Activated CD8-positive, alpha-beta memory T cell treated with anti-CD3 and anti-CD28 coated beads for 1 hour (primary cell): ENCODE data around the gene TTC28.

Experiments used
- DNase-seq, 2 donors: peaks; one replicate each; pipeline ENCODE4 v3.0.0-alpha.2; 2020; ENCODE audit warnings: low read depth in 1 of 2; ENCODE audit errors: extremely low read depth in 1 of 2

TTC28 gene

GRCh38 chr22:28034145-28034759 is 645.4 kb downstream of the TTC28 start:
- no peak for DNase-seq

DNA sequence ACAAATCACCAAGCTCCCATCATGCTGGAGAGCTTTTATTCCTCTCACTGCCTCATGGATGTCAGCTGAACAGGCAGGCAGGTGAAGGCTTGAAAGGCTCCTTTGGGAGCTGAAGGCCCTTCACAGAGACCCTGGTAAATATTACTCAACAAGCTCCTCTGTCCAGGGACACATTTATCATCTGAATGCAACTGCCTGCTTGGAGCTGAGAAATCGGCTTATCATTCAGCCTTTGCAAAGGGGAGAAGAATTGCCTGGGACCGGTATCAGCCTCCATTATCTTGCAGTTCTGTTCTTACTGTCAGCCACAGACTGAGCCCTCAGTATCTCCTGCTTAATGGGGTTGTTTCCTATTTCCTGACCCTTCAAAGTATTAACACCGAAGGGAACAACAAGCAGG is 646.8 kb downstream of the TTC28 start:
- DNase-seq, result no peak

DNA sequence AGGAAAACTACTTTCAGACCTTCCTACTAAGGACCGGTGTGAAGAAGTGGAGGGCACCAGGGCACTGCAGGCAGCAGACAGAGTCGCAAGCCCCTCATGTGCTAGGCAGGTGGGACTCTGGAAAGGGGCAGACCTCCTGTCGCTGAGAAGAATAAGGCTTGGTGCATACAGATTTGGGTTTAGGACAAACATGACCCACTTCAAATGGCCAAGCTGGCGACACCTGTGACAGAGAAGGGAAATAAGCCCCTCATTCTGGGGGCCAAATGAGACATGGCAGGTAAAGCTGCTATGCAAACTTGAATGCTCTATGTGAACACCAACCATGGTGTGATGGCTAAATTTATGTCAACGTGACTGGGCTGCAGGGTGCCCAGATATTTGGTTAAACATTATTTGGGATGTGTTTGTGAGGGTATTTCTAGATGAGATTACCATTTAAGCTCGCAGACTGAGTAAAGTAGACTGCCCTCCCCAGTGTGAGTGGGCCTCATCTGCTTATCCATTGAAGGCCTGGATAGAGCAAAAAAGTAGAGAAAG is 648.2 kb downstream of the TTC28 start:
- DNase-seq, result no peak

DNA sequence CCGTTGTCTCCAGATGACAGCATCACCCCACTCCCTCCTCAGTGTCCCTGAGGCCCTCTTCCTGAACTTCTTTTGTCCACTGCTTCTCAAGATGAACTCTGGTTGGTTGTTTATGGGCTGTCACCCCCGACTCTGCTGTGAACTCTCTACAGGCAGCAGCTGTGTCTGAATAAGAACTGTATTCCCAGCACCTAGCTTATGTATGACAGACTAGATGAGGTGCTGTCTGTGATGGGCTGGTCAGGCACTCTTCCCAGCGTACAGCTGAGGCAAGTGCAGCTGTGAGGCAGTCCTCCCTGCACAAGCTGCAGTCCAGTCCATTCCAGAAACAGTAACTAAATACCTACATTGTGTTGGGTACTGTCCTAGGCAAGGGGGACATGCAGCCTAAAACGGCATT is 649.2 kb downstream of the TTC28 start:
- no peak for DNase-seq

DNA sequence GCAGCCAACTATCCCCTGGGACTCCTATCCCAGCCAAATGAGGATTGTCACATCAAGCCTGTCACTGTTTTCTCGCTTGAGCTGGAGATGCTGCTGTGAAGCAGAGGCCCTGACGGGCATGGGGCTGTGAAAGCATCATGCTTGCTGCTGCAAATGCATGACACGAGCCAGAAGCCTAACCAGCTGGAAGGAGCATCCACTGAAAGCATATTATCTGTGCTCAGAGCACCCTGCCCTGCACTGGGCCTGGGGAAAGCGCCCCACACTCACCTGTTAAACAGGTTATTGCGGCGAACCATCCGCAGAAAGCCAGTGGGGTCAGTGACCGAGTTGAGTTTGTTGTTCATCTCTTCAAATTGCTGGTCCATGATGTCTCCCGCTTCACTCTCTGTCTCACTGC is 649.7 kb downstream of the TTC28 start:
- no peak for DNase-seq

DNA sequence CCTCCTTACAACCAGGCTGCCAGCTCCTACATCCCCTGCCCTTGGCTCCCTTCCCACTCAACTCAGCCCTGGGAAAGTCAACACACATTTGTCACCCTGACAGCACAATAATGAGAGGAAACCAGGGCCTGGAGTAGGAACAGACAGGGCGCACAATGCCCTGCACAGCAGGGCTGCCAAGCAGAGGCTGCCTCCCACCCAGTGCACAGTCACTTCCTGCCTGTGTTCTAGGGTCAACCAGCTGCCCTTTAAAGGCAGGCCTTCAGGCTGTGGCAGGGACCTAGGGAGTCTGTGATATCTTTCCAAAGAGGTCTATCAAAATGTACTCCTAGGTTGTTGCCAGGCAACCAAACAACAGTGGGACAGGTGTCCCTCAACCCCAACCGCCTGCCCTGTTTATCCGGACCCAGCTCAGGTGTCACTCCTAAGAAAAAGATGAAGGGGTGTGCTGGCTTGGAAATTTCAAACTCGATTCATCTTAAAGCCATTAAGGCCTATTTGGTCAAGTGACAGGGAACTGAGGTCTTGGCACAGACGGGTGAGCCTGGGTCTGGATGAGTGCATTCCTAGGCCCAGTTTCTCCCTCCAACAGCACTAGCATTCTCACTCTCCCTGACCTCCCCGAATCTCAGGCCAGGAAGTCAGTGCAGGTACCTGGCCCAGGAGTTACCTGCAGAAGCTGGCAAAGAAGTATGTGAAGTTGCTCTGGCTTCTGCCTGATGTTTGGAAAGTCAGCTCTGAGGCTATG is 650.3 kb downstream of the TTC28 start:
- no peak for DNase-seq

GRCh38 chr22:28027453-28028448 is 651.9 kb downstream of the TTC28 start:
- no peak for DNase-seq

DNA sequence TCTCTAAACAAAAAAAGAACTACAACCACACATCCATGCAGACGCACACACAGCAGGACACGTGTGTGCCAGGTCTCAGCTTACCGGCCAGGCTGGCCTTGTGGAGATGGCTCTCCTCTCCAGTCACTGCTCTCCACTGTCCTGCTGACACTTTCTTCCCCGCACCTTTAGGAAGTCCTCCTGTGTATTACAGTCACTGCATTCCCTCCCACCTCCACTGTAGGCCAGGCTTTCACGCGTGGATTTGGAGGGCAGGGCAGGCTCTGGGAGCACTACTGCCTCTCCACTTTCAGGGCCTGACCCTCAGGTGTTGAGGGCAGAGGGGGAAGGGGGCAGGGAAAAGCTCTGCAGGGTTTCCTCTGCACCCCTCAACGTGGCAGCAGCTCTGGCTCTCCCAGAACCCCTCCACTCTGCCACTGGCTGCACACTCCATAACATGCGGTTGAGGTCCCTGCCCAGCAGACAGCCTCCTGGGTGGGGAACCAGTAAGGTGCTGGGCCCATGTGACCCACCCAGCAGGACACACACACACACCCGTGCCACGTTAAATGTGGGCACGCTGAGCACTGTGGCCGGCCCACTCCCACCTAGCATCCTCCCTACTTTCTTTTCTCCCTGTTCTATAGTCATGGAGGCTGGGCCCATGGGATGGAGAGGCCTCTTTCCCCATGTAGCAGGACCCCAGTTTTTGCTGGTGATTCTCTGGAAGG is 653.6 kb downstream of the TTC28 start:
- no peak for DNase-seq

- no peak for DNase-seq
Measured at GRCh38 chr22:28025333-28025732, 654.3 kb downstream of the TTC28 start.

DNA sequence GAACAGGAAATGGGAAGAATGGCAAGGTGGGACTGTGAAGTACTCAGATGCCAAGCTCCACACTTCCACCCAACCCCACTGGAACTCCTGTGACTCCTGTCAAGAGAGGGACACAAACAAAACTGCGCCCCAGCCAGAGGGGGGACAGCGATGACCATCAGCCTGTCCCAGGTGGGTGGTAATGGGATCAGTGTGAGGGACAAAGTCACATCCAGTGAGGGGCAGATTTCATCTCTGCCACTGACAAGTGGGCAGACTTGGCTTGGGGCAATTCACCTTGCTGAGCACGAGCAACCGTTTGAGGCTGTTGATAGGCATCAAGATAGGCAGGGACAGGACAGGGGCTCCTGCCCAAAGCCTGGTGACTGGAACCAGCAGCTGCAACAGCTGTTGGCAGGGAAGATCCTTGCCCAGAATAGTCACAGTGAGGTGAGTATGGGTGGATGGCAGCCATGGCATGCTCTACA is 655.2 kb downstream of the TTC28 start:
- DNase-seq, result no peak

GRCh38 chr22:28023774-28024173 is 655.9 kb downstream of the TTC28 start:
- no peak for DNase-seq

DNA sequence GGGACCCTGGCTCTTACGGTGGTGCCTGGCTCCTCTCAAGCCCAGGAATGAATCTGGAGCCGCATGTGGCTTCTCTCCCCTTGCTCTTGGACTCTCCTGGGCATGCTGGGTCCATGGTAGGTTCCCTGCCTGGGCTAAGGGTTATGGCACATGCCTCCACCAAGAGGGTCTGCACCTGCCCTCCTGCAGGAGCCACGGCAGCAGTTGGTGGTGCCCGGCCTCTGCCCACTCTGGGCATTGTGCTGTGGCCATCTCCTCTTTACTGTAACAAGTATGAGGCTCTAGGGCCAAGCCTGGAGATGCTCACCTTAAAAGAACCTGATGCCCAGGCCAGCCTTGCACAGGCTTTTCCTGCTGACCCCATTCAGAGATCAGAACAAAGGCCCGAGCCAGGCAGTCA is 656.6 kb downstream of the TTC28 start:
- no peak for DNase-seq

DNA sequence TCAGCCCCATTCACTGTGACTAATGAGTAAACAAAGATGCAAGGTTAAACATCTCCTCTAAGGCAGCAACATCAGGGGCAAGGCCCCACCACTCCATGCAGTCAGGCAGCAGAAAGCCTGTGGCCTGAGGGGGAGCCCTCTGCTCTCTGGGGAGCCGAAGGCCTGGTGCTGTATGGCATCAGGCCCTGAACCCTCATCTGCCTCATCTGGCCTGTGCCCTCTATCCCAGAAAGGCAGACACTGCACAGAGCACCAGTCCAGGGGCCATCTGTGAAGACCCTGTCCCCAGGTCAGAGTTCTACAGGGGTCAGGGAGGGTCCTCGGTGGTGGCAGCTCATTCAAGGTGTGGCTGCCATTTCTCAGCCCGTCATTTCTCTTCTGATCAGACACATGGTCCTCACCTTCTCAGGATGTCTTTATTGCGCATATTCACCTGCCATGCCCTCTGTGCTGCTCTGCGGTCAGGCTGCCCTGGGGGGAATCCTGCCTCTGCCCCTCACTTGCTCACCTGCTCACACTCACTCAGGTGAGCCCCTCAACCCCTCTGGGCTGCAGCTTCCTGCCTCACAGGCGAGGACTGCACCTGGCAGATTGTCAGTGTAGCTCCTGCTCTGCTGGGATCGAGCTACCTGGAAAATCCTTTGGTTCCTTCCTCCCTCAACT is 657.5 kb downstream of the TTC28 start:
- no peak for DNase-seq

DNA sequence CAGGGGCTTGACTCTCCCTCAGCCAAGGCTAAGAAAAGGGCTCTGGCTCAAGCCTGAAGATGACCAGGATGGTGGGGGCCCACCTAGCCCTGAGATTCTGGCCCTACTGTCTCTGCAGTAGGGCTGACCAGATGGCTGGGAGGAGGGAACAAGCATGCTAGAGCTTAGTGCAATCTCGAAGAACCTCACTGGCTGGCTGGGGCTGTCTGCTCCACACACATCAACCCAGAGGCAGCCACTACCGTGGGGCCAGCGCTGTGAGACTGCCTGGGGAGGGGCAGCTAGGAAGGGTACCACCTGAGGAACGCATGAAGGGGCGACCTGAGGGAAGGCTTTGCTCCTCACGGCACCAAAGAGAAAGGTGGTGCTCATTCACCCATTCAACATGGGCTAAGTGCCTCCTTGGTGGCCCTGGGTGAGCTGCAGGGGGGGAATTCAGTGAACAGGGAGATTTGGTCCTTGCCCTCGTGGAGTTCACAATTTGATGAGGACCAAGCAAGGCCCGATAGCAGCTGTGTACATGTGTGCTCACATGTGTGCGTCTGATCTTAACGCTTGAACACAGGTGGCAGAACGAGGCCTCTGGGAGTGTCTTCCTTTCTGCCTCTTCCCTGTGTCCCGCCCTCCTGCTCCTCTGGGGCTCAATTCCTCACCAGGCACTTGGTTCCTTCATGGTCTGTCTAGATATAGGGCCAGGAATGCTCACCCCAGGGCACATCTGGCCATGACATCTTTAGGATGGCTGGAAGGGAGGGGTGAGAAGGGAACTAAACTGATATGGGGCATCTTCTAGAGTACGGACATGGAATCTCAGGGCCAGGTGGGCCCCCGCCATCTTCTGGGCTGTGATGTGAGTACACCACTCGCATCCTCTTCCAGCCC is 658.3 kb downstream of the TTC28 start:
- no peak for DNase-seq

- DNase-seq, result peak; percentile 13 to 47
Measured at GRCh38 chr22:28019881-28020861, 659.5 kb downstream of the TTC28 start.

DNA sequence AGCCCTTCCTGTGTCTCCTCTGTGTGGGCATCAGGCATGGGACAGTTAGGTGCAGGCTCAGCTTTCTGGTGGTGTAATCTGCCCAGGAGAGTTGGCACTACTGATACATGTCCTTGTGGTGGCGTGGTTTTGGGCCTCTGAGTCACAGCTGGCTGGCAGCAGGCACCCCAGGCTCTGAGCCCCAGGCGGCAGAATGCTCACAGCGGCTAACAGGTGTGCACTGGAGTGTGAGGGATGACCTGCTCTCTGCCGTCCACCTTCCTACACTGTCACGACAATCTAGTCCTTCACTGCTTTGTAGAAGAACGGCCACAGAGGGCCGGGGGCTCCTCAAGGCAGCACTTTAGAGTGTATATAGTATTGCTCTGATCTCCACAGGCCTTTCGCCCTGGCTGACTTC is 660.3 kb downstream of the TTC28 start:
- no peak for DNase-seq

GRCh38 chr22:28018461-28018927 is 661.1 kb downstream of the TTC28 start:
- DNase-seq, result no peak

GRCh38 chr22:28017859-28018258 is 661.8 kb downstream of the TTC28 start:
- no peak for DNase-seq
